Activated T-helper 1 cell treated with anti-CD3 and anti-CD28 coated beads, Interleukin-12 subunit alpha, Interleukin-12 subunit beta, Interleukin-2, Interleukin-4 antibody, amounts not matched to agents 30 ng/mL and 10 ng/mL and 1 ng/mL, durations not matched to agents 14 hours and 24 hours and 36 hours (primary cell): Measurements from ENCODE around the gene EFCAB9. TPM values are rescaled to one million over a fixed set of nuclear protein-coding genes. Genes with fewer than 3 reads are reported as not detected.

Experiments
- DNase-seq: peaks from one replicate; pipeline ENCODE4 v3.0.0; 2021; ENCODE audit warnings: low spot score
- H3K27ac Mint-ChIP-seq: one replicate; pipeline ENCODE4 v1.8.0; 2021; ENCODE audit warnings: mild to moderate bottlenecking, mixed read lengths
- H3K27me3 Mint-ChIP-seq: one replicate; pipeline ENCODE4 v1.8.0; 2022; ENCODE audit warnings: mild to moderate bottlenecking, moderate library complexity, mixed read lengths; ENCODE audit not compliant: insufficient read depth
- H3K36me3 Mint-ChIP-seq: one replicate; pipeline ENCODE4 v1.8.0; 2021; ENCODE audit warnings: low read depth, mixed read lengths
- H3K4me1 Mint-ChIP-seq: one replicate; pipeline ENCODE4 v1.8.0; 2021; ENCODE audit warnings: low read depth, mixed read lengths
- H3K4me3 Mint-ChIP-seq: one replicate; pipeline ENCODE4 v1.8.0; 2021; ENCODE audit warnings: mild to moderate bottlenecking, moderate library complexity, mixed read lengths
- H3K9me3 Mint-ChIP-seq: one replicate; pipeline ENCODE4 v1.8.0; 2021; ENCODE audit warnings: mixed read lengths
- intact Hi-C: fragments of 100-400 bp; cut with micrococcal nuclease; formaldehyde crosslinking; loops from one replicate; pipeline ENCODE4 v1.15.1; 2024
- total RNA-seq: library from RNA; stranded (reverse); gene quantifications from 2 replicates; pipeline ENCODE4 v1.2.3, GENCODE V29; 2022

The EFCAB9 gene
- total RNA-seq, 1 donor from 2014 or later, result not detected

GRCh38 chr5:172170251-172170701 is 23.7 kb upstream of the EFCAB9 start:
- Mint-ChIP-seq H3K27ac (peak overlapping the region; percentile 52), H3K4me1 (peaks cover 65% of the 10 kb centered on the region), H3K4me3 (peak overlapping the region; percentile 42), H3K36me3 (peaks cover 27% of the 10 kb centered on the region), H3K27me3 (no peaks in the 10 kb centered on the region), H3K9me3 (no peaks in the 10 kb centered on the region)
- intact Hi-C loops, result loop anchor here (5.0 to 10.0 kb wide), 2 partner anchors 38 to 885 kb away; partner anchors contain the start of gene CREBRF
- no peak for DNase-seq

- peaks cover 29% of the 10 kb centered on the region for H3K36me3 Mint-ChIP-seq
- H3K27me3 Mint-ChIP-seq, result no peaks in the 10 kb centered on the region
- H3K27ac Mint-ChIP-seq, result no peak overlapping the region
Measured at GRCh38 chr5:172171118-172171517, 22.9 kb upstream of the EFCAB9 start.

GRCh38 chr5:172172912-172173563 is 20.9 kb upstream of the EFCAB9 start:
- DNase-seq, result no peak
- H3K36me3 Mint-ChIP-seq, result peaks cover 30% of the 10 kb centered on the region
- intact Hi-C loops, result loop anchor here (5.0 to 10.0 kb wide), 2 partner anchors 41 to 882 kb away; partner anchors contain the start of gene CREBRF
- peak overlapping the region; percentile 87 for H3K4me3 Mint-ChIP-seq
- H3K9me3 Mint-ChIP-seq, result no peaks in the 10 kb centered on the region
- H3K4me1 Mint-ChIP-seq, result peaks cover 83% of the 10 kb centered on the region
- H3K27ac Mint-ChIP-seq, result peak overlapping the region; percentile 100
- no peaks in the 10 kb centered on the region for H3K27me3 Mint-ChIP-seq

More at GRCh38 chr5:172171118-172171517, 22.9 kb upstream of the EFCAB9 start:
- Mint-ChIP-seq H3K4me3 (no peak overlapping the region), H3K4me1 (peaks cover 74% of the 10 kb centered on the region), H3K9me3 (no peaks in the 10 kb centered on the region)
- no peak for DNase-seq
- intact Hi-C loops, result loop anchor here (5.0 to 10.0 kb wide), 2 partner anchors 39 to 884 kb away; partner anchors contain the start of gene CREBRF

GRCh38 chr5:172173564-172174153 is 20.3 kb upstream of the EFCAB9 start:
- H3K27ac Mint-ChIP-seq, result peak overlapping the region; percentile 100
- peak; percentile 74 for DNase-seq
- peaks cover 34% of the 10 kb centered on the region for H3K36me3 Mint-ChIP-seq
- intact Hi-C loops, result loop anchor here (1.0 to 10.0 kb wide), 7 partner anchors 14 to 881 kb away; partner anchors contain the start of genes CREBRF and UBTD2
- peaks cover 83% of the 10 kb centered on the region for H3K4me1 Mint-ChIP-seq
- no peaks in the 10 kb centered on the region for H3K27me3 Mint-ChIP-seq
- no peaks in the 10 kb centered on the region for H3K9me3 Mint-ChIP-seq
- peak overlapping the region; percentile 87 for H3K4me3 Mint-ChIP-seq

GRCh38 chr5:172175263-172175719 is 18.7 kb upstream of the EFCAB9 start:
- Mint-ChIP-seq H3K36me3 (peaks cover 20% of the 10 kb centered on the region), H3K4me1 (peaks cover 80% of the 10 kb centered on the region), H3K4me3 (peak overlapping the region; percentile 87), H3K27ac (peak overlapping the region; percentile 100), H3K27me3 (no peaks in the 10 kb centered on the region), H3K9me3 (no peaks in the 10 kb centered on the region)
- DNase-seq, result peak; percentile 77
- intact Hi-C loops, result loop anchor here (1.0 to 10.0 kb wide), 4 partner anchors 50 to 880 kb away; partner anchors contain the start of gene CREBRF

- Mint-ChIP-seq H3K27ac (peak overlapping the region; percentile 100), H3K36me3 (peaks cover 22% of the 10 kb centered on the region), H3K4me3 (peak overlapping the region; percentile 87), H3K4me1 (peaks cover 83% of the 10 kb centered on the region), H3K27me3 (no peaks in the 10 kb centered on the region), H3K9me3 (no peaks in the 10 kb centered on the region)
- intact Hi-C loops, result loop anchor here (10.0 kb wide), 1 partner anchor 878 kb away; the partner anchor contains the start of gene CREBRF
- DNase-seq, result no peak
Measured at GRCh38 chr5:172177176-172177575, 16.8 kb upstream of the EFCAB9 start.

GRCh38 chr5:172178301-172178987 is 15.5 kb upstream of the EFCAB9 start:
- H3K27ac Mint-ChIP-seq, result peak overlapping the region; percentile 100
- H3K36me3 Mint-ChIP-seq, result peaks cover 25% of the 10 kb centered on the region
- peak; percentile 36 for DNase-seq
- no peaks in the 10 kb centered on the region for H3K27me3 Mint-ChIP-seq
- H3K4me3 Mint-ChIP-seq, result peak overlapping the region; percentile 87
- H3K9me3 Mint-ChIP-seq, result no peaks in the 10 kb centered on the region
- intact Hi-C loops, result loop anchor here (2.0 to 10.0 kb wide), 3 partner anchors 112 to 876 kb away; partner anchors contain the start of gene CREBRF
- peaks cover 87% of the 10 kb centered on the region for H3K4me1 Mint-ChIP-seq

- no peaks in the 10 kb centered on the region for H3K27me3 Mint-ChIP-seq
- peak; percentile 51 for DNase-seq
- H3K9me3 Mint-ChIP-seq, result no peaks in the 10 kb centered on the region
- H3K4me3 Mint-ChIP-seq, result peak overlapping the region; percentile 87
- H3K4me1 Mint-ChIP-seq, result peaks cover 87% of the 10 kb centered on the region
- H3K36me3 Mint-ChIP-seq, result peaks cover 21% of the 10 kb centered on the region
- intact Hi-C loops, result loop anchor here (1.0 to 10.0 kb wide), 4 partner anchors 8 to 876 kb away; partner anchors contain the start of gene CREBRF
- peak overlapping the region; percentile 100 for H3K27ac Mint-ChIP-seq
Measured at GRCh38 chr5:172178991-172179989, 14.7 kb upstream of the EFCAB9 start.

- intact Hi-C loops, result no loop called here
- peak overlapping the region; percentile 87 for H3K4me3 Mint-ChIP-seq
- H3K27ac Mint-ChIP-seq, result peak overlapping the region; percentile 100
- H3K27me3 Mint-ChIP-seq, result no peaks in the 10 kb centered on the region
- peaks cover 26% of the 10 kb centered on the region for H3K36me3 Mint-ChIP-seq
- H3K4me1 Mint-ChIP-seq, result peaks cover 86% of the 10 kb centered on the region
- no peak for DNase-seq
- H3K9me3 Mint-ChIP-seq, result no peaks in the 10 kb centered on the region
Measured at GRCh38 chr5:172180936-172181335, 13.0 kb upstream of the EFCAB9 start.

GRCh38 chr5:172182291-172182690 is 11.7 kb upstream of the EFCAB9 start:
- no peaks in the 10 kb centered on the region for H3K27me3 Mint-ChIP-seq
- no peaks in the 10 kb centered on the region for H3K9me3 Mint-ChIP-seq
- peak overlapping the region; percentile 87 for H3K27ac Mint-ChIP-seq
- peaks cover 84% of the 10 kb centered on the region for H3K4me1 Mint-ChIP-seq
- no peak overlapping the region for H3K4me3 Mint-ChIP-seq
- H3K36me3 Mint-ChIP-seq, result peaks cover 20% of the 10 kb centered on the region
- no peak for DNase-seq
- intact Hi-C loops, result no loop called here

GRCh38 chr5:172183881-172184280 is 10.1 kb upstream of the EFCAB9 start:
- intact Hi-C loops, result no loop called here
- Mint-ChIP-seq H3K9me3 (no peaks in the 10 kb centered on the region), H3K27ac (peak overlapping the region; percentile 99), H3K4me1 (peaks cover 70% of the 10 kb centered on the region), H3K27me3 (no peaks in the 10 kb centered on the region), H3K4me3 (peak overlapping the region; percentile 99), H3K36me3 (peaks cover 16% of the 10 kb centered on the region)
- no peak for DNase-seq
